HEK293 (cell line): ENCODE data around the gene BCAS3.
A peak's percentile ranks its signal among the peaks of the same experiment; 100 is the strongest.

ENCODE experiments used
- CTCF ChIA-PET: fragments of 350-600 bp; formaldehyde crosslinking; extraction: SDS; loops from one replicate; lab custom pipeline; 2021; ENCODE audit warnings: antibody characterized with exemption; lab: Yijun Ruan, JAX
- POLR2A ChIA-PET: fragments of 300-600 bp; formaldehyde crosslinking; extraction: SDS; loops from one replicate; lab custom pipeline; 2020; ENCODE audit warnings: antibody characterized with exemption, inconsistent platforms; lab: Yijun Ruan, JAX
- H3K27ac ChIP-seq: fragments of 200-500 bp; sonication (Bioruptor generic); 2 replicates; pipeline ENCODE4 v1.5.1; 2014; ENCODE audit warnings: low read depth, low read length, control low read depth, inconsistent platforms; ENCODE audit errors: extremely low read depth
- H3K36me3 ChIP-seq, 2 experiments: fragments of 200-500 bp in 1 of 2; sonication (Bioruptor generic) in 1 of 2; 1 replicate in 1 of 2; 2 replicates in 1 of 2; pipeline ENCODE4 v1.5.1; 2014 to 2017; ENCODE audit warnings: inconsistent platforms in 2 of 2, low read length in 2 of 2; ENCODE audit not compliant: control insufficient read depth in 2 of 2, insufficient read depth in 1 of 2
- H3K4me1 ChIP-seq: fragments of 200-500 bp; sonication (Bioruptor generic); 2 replicates; pipeline ENCODE4 v1.5.1; 2014; ENCODE audit warnings: mild to moderate bottlenecking, low read length, inconsistent platforms; ENCODE audit not compliant: control insufficient read depth, insufficient read depth
- H3K4me3 ChIP-seq: 2 replicates; pipeline ENCODE4 v1.5.1; 2011; ENCODE audit warnings: low read depth, mild to moderate bottlenecking, control low read depth, low read length, moderate library complexity
- H3K9me3 ChIP-seq: fragments of 200-500 bp; sonication (Bioruptor generic); 2 replicates; pipeline ENCODE4 v1.5.1; 2014; ENCODE audit warnings: low read depth, low read length, inconsistent platforms; ENCODE audit not compliant: control insufficient read depth, insufficient read depth
- EGR2 ChIP-seq: fragments of 450-650 bp; formaldehyde crosslinking; IDR thresholded peaks from 2 replicates; pipeline ENCODE4 v1.5.1; 2016; ENCODE audit warnings: low read depth, missing biosample characterization, missing genetic modification characterization
- GFI1B ChIP-seq: fragments of 450-650 bp; formaldehyde crosslinking; IDR thresholded peaks from 2 replicates; pipeline ENCODE4 v1.5.1; 2016; ENCODE audit warnings: missing biosample characterization, missing genetic modification characterization
- IKZF3 ChIP-seq: fragments of 450-650 bp; IDR thresholded peaks from 2 replicates; pipeline ENCODE4 v1.5.0; 2018; ENCODE audit warnings: missing biosample characterization, mild to moderate bottlenecking, missing genetic modification characterization, moderate library complexity
- MEIS1 ChIP-seq: sonication (generic); formaldehyde crosslinking; IDR thresholded peaks from 2 replicates; pipeline ENCODE4 v1.8.1; 2022; ENCODE audit warnings: missing genetic modification reagents, mild to moderate bottlenecking, borderline replicate concordance
- REPIN1 ChIP-seq: fragments of 450-650 bp; formaldehyde crosslinking; IDR thresholded peaks from 2 replicates; pipeline ENCODE4 v1.5.1; 2017; ENCODE audit warnings: missing biosample characterization, missing genetic modification characterization, low read depth
- WT1 ChIP-seq: fragments of 450-650 bp; formaldehyde crosslinking; IDR thresholded peaks from 2 replicates; pipeline ENCODE4 v1.5.1; 2016; ENCODE audit warnings: missing biosample characterization, missing genetic modification characterization
- ZBTB17 ChIP-seq: fragments of 450-650 bp; formaldehyde crosslinking; IDR thresholded peaks from 2 replicates; pipeline ENCODE4 v1.5.1; 2016; ENCODE audit warnings: missing biosample characterization, missing genetic modification characterization
- ZBTB8A ChIP-seq: fragments of 450-650 bp; formaldehyde crosslinking; IDR thresholded peaks from 2 replicates; pipeline ENCODE4 v1.5.1; 2016; ENCODE audit warnings: missing biosample characterization, missing genetic modification characterization
- ZFHX2 ChIP-seq: fragments of 450-650 bp; formaldehyde crosslinking; conservative IDR thresholded peaks from 2 replicates; pipeline ENCODE4 v1.5.1; 2016; ENCODE audit warnings: missing biosample characterization, missing genetic modification characterization
- ZFP37 ChIP-seq: fragments of 450-650 bp; formaldehyde crosslinking; IDR thresholded peaks from 2 replicates; pipeline ENCODE4 v1.5.1; 2016; ENCODE audit warnings: missing biosample characterization, missing genetic modification characterization
- ZNF292 ChIP-seq: fragments of 450-650 bp; formaldehyde crosslinking; IDR thresholded peaks from 2 replicates; pipeline ENCODE4 v1.5.1; 2016; ENCODE audit warnings: low read depth, missing biosample characterization, missing genetic modification characterization, borderline replicate concordance
- ZNF394 ChIP-seq: fragments of 450-650 bp; formaldehyde crosslinking; IDR thresholded peaks from 2 replicates; pipeline ENCODE4 v1.5.1; 2016; ENCODE audit warnings: missing biosample characterization, missing genetic modification characterization, mild to moderate bottlenecking, moderate library complexity, borderline replicate concordance
- ZNF514 ChIP-seq: fragments of 450-650 bp; formaldehyde crosslinking; IDR thresholded peaks from 2 replicates; pipeline ENCODE4 v1.5.1; 2016; ENCODE audit warnings: missing biosample characterization, missing genetic modification characterization
- ZNF621 ChIP-seq: fragments of 450-650 bp; formaldehyde crosslinking; IDR thresholded peaks from 2 replicates; pipeline ENCODE4 v1.5.1; 2017; ENCODE audit warnings: missing biosample characterization, missing genetic modification characterization
- ZNF626 ChIP-seq: fragments of 450-650 bp; sonication (Bioruptor Pico); formaldehyde crosslinking; IDR thresholded peaks from 2 replicates; pipeline ENCODE4 v1.5.1; 2018; ENCODE audit warnings: missing biosample characterization, missing genetic modification characterization, inconsistent platforms
- ZNF677 ChIP-seq: fragments of 450-650 bp; IDR thresholded peaks from 2 replicates; pipeline ENCODE4 v1.5.0; 2018; ENCODE audit warnings: missing biosample characterization, mild to moderate bottlenecking, missing genetic modification characterization, moderate library complexity
- ZNF747 ChIP-seq: fragments of 450-650 bp; formaldehyde crosslinking; IDR thresholded peaks from 2 replicates; pipeline ENCODE4 v1.5.1; 2016; ENCODE audit warnings: missing biosample characterization, missing genetic modification characterization
- ZNF791 ChIP-seq: fragments of 450-650 bp; formaldehyde crosslinking; IDR thresholded peaks from 2 replicates; pipeline ENCODE4 v1.5.1; 2016; ENCODE audit warnings: missing biosample characterization, missing genetic modification characterization
- ZNF792 ChIP-seq: fragments of 450-650 bp; formaldehyde crosslinking; IDR thresholded peaks from 2 replicates; pipeline ENCODE4 v1.5.1; 2016; ENCODE audit warnings: missing biosample characterization, missing genetic modification characterization
- ZNF837 ChIP-seq: fragments of 450-650 bp; formaldehyde crosslinking; IDR thresholded peaks from 2 replicates; pipeline ENCODE4 v1.5.1; 2016; ENCODE audit warnings: missing biosample characterization, missing genetic modification characterization
- ZSCAN23 ChIP-seq: fragments of 450-650 bp; formaldehyde crosslinking; IDR thresholded peaks from 2 replicates; pipeline ENCODE4 v1.5.1; 2016; ENCODE audit warnings: missing biosample characterization, missing genetic modification characterization
- TF ChIP-seq, protein P1 (sequence below): fragments of 450-650 bp; formaldehyde crosslinking; IDR thresholded peaks from 2 replicates; pipeline ENCODE4 v1.5.1; 2016; ENCODE audit warnings: missing biosample characterization, missing genetic modification characterization
- TF ChIP-seq, protein P2 (sequence below): fragments of 450-650 bp; formaldehyde crosslinking; IDR thresholded peaks from 2 replicates; pipeline ENCODE4 v1.5.1; 2016; ENCODE audit warnings: missing biosample characterization, missing genetic modification characterization
- TF ChIP-seq, protein P3 (sequence below): fragments of 450-650 bp; formaldehyde crosslinking; IDR thresholded peaks from 2 replicates; pipeline ENCODE4 v1.5.0; 2017; ENCODE audit warnings: missing biosample characterization, missing genetic modification characterization, borderline replicate concordance
- TF ChIP-seq, protein P4 (sequence below): fragments of 450-650 bp; formaldehyde crosslinking; IDR thresholded peaks from 2 replicates; pipeline ENCODE4 v1.5.1; 2016; ENCODE audit warnings: missing biosample characterization, missing genetic modification characterization
- TF ChIP-seq, protein P5 (sequence below): fragments of 450-650 bp; formaldehyde crosslinking; IDR thresholded peaks from 2 replicates; pipeline ENCODE4 v1.5.1; 2016; ENCODE audit warnings: missing biosample characterization, missing genetic modification characterization

Gene BCAS3

DNA sequence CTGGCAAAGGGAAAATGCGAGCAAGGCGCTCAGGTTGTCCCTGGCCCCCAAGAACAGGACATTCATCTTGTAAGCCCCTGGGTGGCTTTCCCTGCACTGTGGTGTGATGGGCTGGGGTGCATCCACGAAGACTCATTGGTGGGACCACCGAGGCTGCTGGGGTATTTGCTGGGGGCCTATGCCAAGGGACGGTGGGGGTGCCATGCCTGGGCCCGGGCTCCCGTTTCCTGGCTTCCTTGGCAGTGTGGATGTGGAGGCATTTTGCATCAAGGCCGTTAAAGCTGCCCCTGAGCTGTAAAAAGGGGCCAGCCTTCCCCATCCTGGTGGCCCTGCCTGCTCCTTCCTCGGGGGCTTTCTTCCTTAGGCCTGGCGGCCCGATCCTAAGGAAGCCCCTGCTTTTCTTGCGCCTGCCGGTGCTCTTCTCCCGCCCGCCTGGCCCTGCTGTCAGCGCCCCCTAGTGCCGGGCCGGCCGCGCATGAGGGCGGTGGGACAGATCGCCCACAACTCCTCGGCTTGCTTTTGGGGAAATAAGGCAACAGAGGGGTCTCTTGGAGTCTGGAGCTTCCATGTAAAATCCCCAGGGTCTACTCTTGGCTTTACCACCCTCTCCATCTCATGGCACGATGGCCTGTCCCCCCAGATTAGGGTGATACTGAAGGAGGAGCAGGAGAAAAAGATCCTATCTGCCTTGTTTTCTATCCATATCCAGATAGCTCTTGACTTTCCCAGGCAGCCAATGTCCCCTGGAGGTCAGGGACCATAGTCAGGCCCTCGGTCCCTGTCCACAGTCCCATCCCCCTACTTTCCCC is 712.2 kb downstream of the BCAS3 start:
- Histone ChIP-seq H3K36me3 (peaks cover 0 to 7% of the 10 kb centered on the region in 2 experiments; a peak in 1 of 3 replicates), H3K9me3 (no peaks in the 10 kb centered on the region), H3K4me3 (no peak overlapping the region), H3K27ac (no peak overlapping the region), H3K4me1 (peaks cover 3% of the 10 kb centered on the region)
- POLR2A ChIA-PET, result interaction anchor here (0.6 kb wide), 1 partner anchor 10 kb away, joined by 3 read pairs; the partner anchor contains the start of gene TBX2
- CTCF ChIA-PET, result interaction anchor here (0.5 to 2.2 kb wide), 55 partner anchors 9 to 1248 kb away, joined by 3 to 13 read pairs (median 3); partner anchors contain the start of gene TBX2
- TF ChIP-seq ZNF292 (tag by site-specific recombination), result no peak
- peak; percentile 36; the same call in 1 of the 2 replicates for TF ChIP-seq ZBTB17 (tag by site-specific recombination)
- TF ChIP-seq, protein P1, sequence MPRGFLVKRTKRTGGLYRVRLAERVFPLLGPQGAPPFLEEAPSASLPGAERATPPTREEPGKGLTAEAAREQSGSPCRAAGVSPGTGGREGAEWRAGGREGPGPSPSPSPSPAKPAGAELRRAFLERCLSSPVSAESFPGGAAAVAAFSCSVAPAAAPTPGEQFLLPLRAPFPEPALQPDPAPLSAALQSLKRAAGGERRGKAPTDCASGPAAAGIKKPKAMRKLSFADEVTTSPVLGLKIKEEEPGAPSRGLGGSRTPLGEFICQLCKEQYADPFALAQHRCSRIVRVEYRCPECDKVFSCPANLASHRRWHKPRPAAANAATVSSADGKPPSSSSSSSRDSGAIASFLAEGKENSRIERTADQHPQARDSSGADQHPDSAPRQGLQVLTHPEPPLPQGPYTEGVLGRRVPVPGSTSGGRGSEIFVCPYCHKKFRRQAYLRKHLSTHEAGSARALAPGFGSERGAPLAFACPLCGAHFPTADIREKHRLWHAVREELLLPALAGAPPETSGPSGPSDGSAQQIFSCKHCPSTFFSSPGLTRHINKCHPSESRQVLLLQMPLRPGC, result no peak
- no peak for TF ChIP-seq WT1 (tag by site-specific recombination)
- TF ChIP-seq ZNF626, result no peak
- TF ChIP-seq, protein P2, sequence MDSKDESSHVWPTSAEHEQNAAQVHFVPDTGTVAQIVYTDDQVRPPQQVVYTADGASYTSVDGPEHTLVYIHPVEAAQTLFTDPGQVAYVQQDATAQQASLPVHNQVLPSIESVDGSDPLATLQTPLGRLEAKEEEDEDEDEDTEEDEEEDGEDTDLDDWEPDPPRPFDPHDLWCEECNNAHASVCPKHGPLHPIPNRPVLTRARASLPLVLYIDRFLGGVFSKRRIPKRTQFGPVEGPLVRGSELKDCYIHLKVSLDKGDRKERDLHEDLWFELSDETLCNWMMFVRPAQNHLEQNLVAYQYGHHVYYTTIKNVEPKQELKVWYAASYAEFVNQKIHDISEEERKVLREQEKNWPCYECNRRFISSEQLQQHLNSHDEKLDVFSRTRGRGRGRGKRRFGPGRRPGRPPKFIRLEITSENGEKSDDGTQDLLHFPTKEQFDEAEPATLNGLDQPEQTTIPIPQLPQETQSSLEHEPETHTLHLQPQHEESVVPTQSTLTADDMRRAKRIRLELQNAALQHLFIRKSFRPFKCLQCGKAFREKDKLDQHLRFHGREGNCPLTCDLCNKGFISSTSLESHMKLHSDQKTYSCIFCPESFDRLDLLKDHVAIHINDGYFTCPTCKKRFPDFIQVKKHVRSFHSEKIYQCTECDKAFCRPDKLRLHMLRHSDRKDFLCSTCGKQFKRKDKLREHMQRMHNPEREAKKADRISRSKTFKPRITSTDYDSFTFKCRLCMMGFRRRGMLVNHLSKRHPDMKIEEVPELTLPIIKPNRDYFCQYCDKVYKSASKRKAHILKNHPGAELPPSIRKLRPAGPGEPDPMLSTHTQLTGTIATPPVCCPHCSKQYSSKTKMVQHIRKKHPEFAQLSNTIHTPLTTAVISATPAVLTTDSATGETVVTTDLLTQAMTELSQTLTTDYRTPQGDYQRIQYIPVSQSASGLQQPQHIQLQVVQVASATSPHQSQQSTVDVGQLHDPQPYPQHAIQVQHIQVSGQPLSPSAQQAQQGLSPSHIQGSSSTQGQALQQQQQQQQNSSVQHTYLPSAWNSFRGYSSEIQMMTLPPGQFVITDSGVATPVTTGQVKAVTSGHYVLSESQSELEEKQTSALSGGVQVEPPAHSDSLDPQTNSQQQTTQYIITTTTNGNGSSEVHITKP, result 0 out of 2 replicates have a peak, but pooled peaks have one; percentile 20
- TF ChIP-seq ZNF791, result no peak
- TF ChIP-seq ZBTB8A (tag by site-specific recombination), result peak; percentile 53
- TF ChIP-seq IKZF3 (tag by site-specific recombination), result peak; percentile 69; the same call in 1 of the 2 replicates
- TF ChIP-seq ZFP37 (tag by site-specific recombination), result no peak
- TF ChIP-seq, protein P3, sequence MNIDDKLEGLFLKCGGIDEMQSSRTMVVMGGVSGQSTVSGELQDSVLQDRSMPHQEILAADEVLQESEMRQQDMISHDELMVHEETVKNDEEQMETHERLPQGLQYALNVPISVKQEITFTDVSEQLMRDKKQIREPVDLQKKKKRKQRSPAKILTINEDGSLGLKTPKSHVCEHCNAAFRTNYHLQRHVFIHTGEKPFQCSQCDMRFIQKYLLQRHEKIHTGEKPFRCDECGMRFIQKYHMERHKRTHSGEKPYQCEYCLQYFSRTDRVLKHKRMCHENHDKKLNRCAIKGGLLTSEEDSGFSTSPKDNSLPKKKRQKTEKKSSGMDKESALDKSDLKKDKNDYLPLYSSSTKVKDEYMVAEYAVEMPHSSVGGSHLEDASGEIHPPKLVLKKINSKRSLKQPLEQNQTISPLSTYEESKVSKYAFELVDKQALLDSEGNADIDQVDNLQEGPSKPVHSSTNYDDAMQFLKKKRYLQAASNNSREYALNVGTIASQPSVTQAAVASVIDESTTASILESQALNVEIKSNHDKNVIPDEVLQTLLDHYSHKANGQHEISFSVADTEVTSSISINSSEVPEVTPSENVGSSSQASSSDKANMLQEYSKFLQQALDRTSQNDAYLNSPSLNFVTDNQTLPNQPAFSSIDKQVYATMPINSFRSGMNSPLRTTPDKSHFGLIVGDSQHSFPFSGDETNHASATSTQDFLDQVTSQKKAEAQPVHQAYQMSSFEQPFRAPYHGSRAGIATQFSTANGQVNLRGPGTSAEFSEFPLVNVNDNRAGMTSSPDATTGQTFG, result no peak
- TF ChIP-seq ZNF677 (tag by site-specific recombination), result no peak
- TF ChIP-seq ZNF837 (tag by site-specific recombination), result no peak
- no peak for TF ChIP-seq ZNF792
- TF ChIP-seq, protein P4, sequence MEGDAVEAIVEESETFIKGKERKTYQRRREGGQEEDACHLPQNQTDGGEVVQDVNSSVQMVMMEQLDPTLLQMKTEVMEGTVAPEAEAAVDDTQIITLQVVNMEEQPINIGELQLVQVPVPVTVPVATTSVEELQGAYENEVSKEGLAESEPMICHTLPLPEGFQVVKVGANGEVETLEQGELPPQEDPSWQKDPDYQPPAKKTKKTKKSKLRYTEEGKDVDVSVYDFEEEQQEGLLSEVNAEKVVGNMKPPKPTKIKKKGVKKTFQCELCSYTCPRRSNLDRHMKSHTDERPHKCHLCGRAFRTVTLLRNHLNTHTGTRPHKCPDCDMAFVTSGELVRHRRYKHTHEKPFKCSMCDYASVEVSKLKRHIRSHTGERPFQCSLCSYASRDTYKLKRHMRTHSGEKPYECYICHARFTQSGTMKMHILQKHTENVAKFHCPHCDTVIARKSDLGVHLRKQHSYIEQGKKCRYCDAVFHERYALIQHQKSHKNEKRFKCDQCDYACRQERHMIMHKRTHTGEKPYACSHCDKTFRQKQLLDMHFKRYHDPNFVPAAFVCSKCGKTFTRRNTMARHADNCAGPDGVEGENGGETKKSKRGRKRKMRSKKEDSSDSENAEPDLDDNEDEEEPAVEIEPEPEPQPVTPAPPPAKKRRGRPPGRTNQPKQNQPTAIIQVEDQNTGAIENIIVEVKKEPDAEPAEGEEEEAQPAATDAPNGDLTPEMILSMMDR, result peak; percentile 85
- TF ChIP-seq ZNF621 (tag by site-specific recombination), result no peak
- TF ChIP-seq REPIN1, result no peak
- no peak for TF ChIP-seq ZSCAN23 (tag by site-specific recombination)
- no peak for TF ChIP-seq GFI1B (tag by site-specific recombination)
- TF ChIP-seq ZNF394 (tag by site-specific recombination), result peak; percentile 54
- TF ChIP-seq, protein P5, sequence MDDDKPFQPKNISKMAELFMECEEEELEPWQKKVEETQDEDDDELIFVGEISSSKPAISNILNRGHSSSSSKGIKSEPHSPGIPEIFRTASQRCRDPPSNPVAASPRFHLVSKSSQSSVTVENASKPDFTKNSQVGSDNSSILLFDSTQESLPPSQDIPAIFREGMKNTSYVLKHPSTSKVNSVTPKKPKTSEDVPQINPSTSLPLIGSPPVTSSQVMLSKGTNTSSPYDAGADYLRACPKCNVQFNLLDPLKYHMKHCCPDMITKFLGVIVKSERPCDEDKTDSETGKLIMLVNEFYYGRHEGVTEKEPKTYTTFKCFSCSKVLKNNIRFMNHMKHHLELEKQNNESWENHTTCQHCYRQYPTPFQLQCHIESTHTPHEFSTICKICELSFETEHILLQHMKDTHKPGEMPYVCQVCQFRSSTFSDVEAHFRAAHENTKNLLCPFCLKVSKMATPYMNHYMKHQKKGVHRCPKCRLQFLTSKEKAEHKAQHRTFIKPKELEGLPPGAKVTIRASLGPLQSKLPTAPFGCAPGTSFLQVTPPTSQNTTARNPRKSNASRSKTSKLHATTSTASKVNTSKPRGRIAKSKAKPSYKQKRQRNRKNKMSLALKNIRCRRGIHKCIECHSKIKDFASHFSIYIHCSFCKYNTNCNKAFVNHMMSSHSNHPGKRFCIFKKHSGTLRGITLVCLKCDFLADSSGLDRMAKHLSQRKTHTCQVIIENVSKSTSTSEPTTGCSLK (tag by site-specific recombination), result no peak
- no peak for TF ChIP-seq MEIS1 (CRISPR knock-in tag)
- TF ChIP-seq ZFHX2 (tag by site-specific recombination), result peak; percentile 23
- no peak for TF ChIP-seq ZNF747 (tag by site-specific recombination)
- TF ChIP-seq ZNF514 (tag by site-specific recombination), result no peak
- peak; percentile 42; the same call in 1 of the 2 replicates for TF ChIP-seq EGR2 (tag by site-specific recombination)
